AG10803 (cell line): ENCODE measurements around the gene NOS1AP.
"Not testable (repeated sequence)": the region's sequence is repeated elsewhere in the genome, so short reads cannot be mapped to it uniquely, and the experiment has no call there.

Experiments used
- DNase-seq: peaks from one replicate; pipeline ENCODE4 v3.0.0; 2010; ENCODE audit warnings: low read depth
- H3K4me3 ChIP-seq: 2 replicates; pipeline ENCODE4 v1.5.1; 2011; ENCODE audit warnings: mild to moderate bottlenecking, low read length, control low read depth
- TF ChIP-seq, protein P1 (sequence below): conservative IDR thresholded peaks from 2 replicates; pipeline ENCODE4 v1.5.1; 2011; ENCODE audit warnings: mild to moderate bottlenecking, low read length, control low read depth, inconsistent platforms

Gene NOS1AP

DNA sequence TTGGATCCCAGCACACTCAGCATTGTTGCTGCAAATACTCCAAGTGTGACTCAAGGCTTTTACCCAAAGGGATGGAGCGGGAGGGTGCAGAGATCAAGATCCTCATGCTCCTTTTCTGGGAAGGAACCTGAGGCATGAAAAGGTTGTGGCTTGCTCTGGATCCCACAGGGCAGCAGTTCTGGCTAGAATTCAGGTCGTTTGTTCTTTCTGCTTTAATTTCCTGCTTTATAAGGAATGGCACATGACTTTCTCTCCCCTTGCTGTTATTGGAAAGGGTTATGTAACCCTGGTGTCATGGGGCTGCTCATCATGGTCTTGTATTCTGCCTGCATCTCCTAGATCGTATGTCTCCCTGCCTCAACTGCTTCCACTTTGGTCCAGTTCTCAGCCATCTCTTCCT is 101.6 kb downstream of the NOS1AP start:
- DNase-seq, result peak; percentile 5
- TF ChIP-seq, protein P1, sequence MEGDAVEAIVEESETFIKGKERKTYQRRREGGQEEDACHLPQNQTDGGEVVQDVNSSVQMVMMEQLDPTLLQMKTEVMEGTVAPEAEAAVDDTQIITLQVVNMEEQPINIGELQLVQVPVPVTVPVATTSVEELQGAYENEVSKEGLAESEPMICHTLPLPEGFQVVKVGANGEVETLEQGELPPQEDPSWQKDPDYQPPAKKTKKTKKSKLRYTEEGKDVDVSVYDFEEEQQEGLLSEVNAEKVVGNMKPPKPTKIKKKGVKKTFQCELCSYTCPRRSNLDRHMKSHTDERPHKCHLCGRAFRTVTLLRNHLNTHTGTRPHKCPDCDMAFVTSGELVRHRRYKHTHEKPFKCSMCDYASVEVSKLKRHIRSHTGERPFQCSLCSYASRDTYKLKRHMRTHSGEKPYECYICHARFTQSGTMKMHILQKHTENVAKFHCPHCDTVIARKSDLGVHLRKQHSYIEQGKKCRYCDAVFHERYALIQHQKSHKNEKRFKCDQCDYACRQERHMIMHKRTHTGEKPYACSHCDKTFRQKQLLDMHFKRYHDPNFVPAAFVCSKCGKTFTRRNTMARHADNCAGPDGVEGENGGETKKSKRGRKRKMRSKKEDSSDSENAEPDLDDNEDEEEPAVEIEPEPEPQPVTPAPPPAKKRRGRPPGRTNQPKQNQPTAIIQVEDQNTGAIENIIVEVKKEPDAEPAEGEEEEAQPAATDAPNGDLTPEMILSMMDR, result no peak

DNA sequence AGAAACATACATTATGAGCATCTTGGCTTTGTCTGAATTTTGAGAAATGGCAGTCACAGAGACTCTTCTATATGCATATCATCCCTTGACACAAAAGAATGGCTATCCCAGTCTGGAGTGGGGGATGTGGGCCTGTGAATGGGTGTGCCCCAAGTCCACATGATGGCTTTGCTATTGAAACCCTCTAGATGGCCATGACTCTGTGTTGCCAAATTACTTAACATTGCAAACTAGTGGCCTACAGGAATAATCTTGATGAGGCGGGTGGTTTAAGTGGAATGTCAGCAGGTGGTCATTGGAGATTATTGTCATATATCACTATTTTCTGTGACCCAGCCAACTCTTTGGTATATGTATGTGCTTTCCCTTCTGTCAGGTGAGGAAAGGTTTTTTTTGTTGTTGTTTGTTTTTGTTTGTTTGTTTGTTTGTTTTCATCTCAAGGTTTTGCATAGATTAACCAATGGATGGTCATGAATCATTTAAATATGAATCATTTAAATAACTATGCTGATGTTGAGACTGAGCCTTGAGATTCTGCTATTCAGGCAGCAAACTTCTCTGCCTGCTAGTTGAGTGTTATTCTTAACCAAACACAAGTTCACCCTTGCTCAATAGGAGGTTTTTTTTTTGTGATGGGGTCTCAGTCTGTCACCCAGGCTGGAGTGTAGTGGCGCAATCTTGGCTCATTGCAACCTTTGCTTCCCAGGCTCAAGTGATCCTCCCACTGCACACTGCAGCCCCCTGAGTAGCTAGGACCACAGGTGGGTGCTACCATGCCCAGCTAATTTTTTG is 103.0 kb downstream of the NOS1AP start:
- TF ChIP-seq, protein P1, result no peak
- DNase-seq, result no peak
- no peak overlapping the region for H3K4me3 ChIP-seq

More for the DNA sequence above, 101.6 kb downstream of the NOS1AP start:
- no peak overlapping the region for H3K4me3 ChIP-seq

DNA sequence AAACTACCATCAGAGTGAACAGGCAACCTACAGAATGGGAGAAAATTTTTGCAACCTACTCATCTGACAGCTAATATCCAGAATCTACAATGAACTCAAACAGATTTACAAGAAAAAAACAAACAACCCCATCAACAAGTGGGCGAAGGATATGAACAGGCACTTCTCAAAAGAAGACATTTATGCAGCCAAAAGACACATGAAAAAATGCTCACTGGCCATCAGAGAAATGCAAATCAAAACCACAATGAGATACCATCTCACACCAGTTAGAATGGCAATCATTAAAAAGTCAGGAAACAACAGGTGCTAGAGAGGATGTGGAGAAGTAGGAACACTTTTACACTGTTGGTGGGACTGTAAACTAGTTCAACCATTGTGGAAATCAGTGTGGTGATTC is 104.1 kb downstream of the NOS1AP start:
- H3K4me3 ChIP-seq, DNase-seq: not testable (repeated sequence)

DNA sequence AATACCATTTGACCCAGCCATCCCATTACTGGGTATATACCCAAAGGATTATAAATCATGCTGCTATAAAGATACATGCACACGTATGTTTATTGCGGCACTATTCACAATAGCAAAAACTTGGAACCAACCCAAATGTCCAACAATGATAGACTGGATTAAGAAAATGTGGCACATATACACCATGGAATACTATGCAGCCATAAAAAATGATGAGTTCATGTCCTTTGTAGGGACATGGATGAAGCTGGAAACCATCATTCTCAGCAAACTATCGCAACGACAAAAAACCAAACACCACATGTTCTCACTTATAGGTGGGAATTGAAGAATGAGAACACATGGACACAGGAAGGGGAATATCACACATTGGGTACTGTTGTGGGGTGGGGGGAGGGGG is 104.5 kb downstream of the NOS1AP start:
- not testable (repeated sequence) for H3K4me3 ChIP-seq, DNase-seq

DNA sequence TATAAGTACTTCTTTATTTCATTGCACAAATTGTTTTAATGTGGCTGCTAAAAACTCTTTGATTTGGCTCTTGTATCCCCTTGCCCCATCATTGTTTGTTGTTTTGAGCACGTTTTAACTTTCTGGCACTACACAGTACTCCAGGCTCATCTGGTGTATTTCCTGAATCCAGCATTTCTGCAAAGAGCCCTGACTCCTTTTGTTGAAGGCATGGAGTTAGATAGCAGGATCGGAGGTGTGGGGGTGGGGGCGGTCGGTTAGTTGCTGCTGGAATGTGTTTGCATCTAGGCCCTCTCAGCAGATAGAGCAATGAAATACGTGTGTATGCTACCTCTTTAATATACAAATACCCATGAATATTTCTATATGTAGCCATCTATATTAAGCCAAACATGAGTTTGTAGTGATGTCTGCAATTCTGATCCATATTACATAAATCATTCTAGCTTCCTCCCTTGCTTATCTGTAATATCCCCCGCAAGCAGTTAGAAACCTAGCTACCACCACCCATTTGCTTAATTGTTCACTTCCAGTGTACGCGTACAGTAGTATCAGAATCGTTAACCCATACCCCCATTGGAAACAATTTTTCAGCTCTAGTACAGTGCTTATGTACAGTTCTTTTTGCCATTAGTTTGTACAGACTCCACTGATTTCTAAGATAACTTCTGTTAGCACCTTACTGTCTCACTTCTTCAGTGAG is 106.0 kb downstream of the NOS1AP start:
- no peak overlapping the region for H3K4me3 ChIP-seq

DNA sequence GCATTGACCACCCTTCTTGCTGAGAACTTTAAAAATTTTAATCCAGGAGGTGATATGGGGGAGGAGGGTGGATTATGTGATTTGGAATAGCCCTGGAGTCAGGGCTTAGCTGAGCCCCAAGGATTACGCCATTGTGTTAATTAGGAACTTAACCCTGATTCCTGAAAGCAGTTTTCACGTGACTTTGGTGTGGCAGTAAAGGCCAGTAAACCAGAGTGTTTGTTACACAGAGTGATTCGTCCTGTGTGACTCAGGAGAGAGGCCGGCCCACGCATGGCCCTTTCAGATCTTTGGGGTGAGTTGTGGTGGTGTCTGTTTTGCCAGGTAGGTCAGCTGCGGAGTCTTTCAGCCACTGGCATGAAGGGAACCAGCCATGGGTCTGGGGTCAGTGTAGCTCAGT is 107.6 kb downstream of the NOS1AP start:
- no peak for DNase-seq
- TF ChIP-seq, protein P1, result no peak
- H3K4me3 ChIP-seq, result no peak overlapping the region

More for the DNA sequence above, 106.0 kb downstream of the NOS1AP start:
- no peak for DNase-seq
- TF ChIP-seq, protein P1, result no peak

DNA sequence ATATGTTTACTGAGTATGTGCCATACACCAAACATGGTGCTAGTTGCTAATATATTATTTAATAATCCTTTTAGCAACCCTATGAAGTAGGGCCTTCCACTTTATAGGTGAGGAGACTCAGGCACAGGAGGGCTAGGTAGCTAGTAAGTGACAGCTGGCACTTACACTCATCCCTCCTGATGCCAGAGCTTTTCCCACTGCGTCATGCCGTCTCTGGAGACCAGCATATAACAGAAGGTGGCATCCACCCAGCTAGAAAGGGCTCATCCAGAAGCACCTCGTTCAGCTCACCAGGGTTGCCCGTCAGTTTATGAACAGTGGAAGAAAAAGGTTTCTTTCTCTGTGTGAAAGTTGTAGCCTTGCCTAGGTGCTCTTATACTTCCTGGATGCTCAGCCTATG is 108.9 kb downstream of the NOS1AP start:
- TF ChIP-seq, protein P1, result no peak
- H3K4me3 ChIP-seq, result no peak overlapping the region
- DNase-seq, result no peak

DNA sequence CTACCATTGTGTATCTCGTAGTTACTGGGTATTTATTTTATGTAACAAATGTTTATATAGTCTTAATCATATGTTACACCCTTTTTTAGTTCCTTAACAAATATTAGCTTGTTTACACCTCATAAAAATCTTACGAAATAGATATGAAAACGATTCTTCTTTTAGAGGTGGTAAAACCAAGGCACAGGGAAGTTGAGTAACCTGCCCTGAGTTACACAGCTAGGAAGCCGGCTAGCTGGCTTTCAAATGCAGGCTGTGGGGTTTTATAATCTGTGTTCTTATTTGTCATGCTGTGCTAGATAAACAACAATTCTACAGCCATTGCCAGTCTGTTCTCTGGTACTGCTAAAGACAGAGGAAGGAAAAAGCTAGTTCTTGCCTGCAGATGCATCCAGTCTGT is 109.6 kb downstream of the NOS1AP start:
- no peak overlapping the region for H3K4me3 ChIP-seq
- TF ChIP-seq, protein P1, result no peak
- DNase-seq, result no peak
